Measurements from ENCODE around the gene GAB1. TPM values are rescaled to one million over a fixed set of nuclear protein-coding genes. Genes with fewer than 3 reads are reported as not detected.

The GAB1 gene
- total and polyA plus RNA-seq, 11 donors = 15.3 to 130 (median 80.4) TPM

DNA sequence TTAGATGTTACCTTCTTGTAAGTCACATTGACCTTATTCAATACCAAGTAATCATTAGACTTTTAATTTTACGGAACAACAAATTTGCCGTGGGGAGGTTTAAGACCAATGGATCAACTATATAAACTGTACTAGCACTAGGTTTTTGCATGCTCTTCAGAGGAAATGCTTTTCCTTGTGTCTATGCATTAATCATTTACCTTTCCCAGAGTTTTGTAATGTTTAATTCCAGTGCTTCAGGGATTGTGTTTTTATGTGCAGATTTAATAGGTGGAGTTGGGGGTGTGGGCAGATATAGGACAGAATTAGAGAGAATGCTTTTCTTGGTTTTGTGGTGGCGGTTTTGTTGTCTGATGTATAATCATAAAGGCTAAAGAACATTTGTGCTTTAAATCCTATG lies 100.8 kb downstream of the GAB1 start:
- H3K4me1 ChIP-seq = peaks cover 0 to 29% (median 12%) of the 10 kb centered on the region in 12 donors
- H3K4me3 ChIP-seq = no peak overlapping the region
- TF ChIP-seq, protein P1, sequence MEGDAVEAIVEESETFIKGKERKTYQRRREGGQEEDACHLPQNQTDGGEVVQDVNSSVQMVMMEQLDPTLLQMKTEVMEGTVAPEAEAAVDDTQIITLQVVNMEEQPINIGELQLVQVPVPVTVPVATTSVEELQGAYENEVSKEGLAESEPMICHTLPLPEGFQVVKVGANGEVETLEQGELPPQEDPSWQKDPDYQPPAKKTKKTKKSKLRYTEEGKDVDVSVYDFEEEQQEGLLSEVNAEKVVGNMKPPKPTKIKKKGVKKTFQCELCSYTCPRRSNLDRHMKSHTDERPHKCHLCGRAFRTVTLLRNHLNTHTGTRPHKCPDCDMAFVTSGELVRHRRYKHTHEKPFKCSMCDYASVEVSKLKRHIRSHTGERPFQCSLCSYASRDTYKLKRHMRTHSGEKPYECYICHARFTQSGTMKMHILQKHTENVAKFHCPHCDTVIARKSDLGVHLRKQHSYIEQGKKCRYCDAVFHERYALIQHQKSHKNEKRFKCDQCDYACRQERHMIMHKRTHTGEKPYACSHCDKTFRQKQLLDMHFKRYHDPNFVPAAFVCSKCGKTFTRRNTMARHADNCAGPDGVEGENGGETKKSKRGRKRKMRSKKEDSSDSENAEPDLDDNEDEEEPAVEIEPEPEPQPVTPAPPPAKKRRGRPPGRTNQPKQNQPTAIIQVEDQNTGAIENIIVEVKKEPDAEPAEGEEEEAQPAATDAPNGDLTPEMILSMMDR (IDR thresholded peaks at IDR 0.05) = no peak
- TF ChIP-seq POLR2A (IDR thresholded peaks at IDR 0.05) = no peak
- intact Hi-C loops (cut with DNase I) = no loop called here
- H3K9me3 ChIP-seq = no peaks in the 10 kb centered on the region
- WGBS, 4 donors = 91 to 98% (median 95%) methylated on average over 3 of the region's 3 CpGs
- ATAC-seq (no peak), DNase-seq (no peak)
- H3K36me3 ChIP-seq = peaks cover 0 to 89% (median 20%) of the 10 kb centered on the region in 9 donors
- no peak overlapping the region for H3K27ac ChIP-seq
- no peaks in the 10 kb centered on the region for H3K27me3 ChIP-seq

DNA sequence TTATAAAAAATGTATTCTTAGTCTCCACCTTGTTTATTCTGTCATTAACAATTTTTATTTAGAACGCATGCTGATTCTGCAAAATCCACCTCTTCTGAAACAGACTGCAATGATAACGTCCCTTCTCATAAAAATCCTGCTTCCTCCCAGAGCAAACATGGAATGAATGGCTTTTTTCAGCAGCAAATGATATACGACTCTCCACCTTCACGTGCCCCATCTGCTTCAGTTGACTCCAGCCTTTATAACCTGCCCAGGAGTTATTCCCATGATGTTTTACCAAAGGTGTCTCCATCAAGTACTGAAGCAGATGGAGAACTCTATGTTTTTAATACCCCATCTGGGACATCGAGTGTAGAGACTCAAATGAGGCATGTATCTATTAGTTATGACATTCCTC lies 101.3 kb downstream of the GAB1 start:
- no peak overlapping the region for H3K27ac ChIP-seq
- no peaks in the 10 kb centered on the region for H3K27me3 ChIP-seq
- TF ChIP-seq, protein P1 (IDR thresholded peaks at IDR 0.05) = no peak
- no peak for TF ChIP-seq POLR2A (IDR thresholded peaks at IDR 0.05)
- intact Hi-C loops (cut with DNase I) = no loop called here
- ATAC-seq (no peak), DNase-seq (no peak)
- H3K4me1 ChIP-seq = peaks cover 0 to 27% (median 12%) of the 10 kb centered on the region in 12 donors
- peaks cover 0 to 89% (median 20%) of the 10 kb centered on the region in 9 donors for H3K36me3 ChIP-seq
- no peak overlapping the region for H3K4me3 ChIP-seq
- no peaks in the 10 kb centered on the region for H3K9me3 ChIP-seq
- WGBS, 4 donors = 83 to 87% (median 86%) methylated on average over 5 of the region's 5 CpGs

DNA sequence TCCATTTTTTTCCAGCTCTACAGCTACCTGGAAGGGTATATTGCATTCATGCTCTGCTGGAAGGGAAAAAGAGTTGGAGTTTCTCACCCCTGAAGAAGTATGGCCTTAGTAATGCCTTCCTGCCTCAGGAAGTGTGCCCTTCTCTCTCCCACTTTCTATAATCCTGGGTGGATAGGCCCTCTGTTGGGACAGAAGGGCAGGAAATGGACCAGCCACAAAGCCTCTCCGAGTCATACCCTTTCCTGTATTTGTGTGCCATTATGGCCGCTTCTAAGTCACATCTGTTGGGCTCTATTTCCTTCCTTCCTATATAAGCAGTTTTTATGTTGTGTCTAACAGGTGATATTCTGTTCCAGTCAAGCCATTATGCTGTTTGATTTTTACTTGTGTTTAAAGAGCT lies 102.0 kb downstream of the GAB1 start:
- H3K4me1 ChIP-seq = peaks cover 0 to 32% (median 15%) of the 10 kb centered on the region in 12 donors
- ATAC-seq (no peak), DNase-seq (no peak)
- no peak overlapping the region for H3K27ac ChIP-seq
- intact Hi-C loops (cut with DNase I) = no loop called here
- no peaks in the 10 kb centered on the region for H3K9me3 ChIP-seq
- TF ChIP-seq POLR2A (IDR thresholded peaks at IDR 0.05) = no peak
- TF ChIP-seq, protein P1 (IDR thresholded peaks at IDR 0.05) = no peak
- H3K27me3 ChIP-seq = no peaks in the 10 kb centered on the region
- no peak overlapping the region for H3K4me3 ChIP-seq
- 63 to 84% (median 70%) methylated on average over 2 of the region's 2 CpGs for WGBS, 4 donors
- peaks cover 0 to 82% (median 17%) of the 10 kb centered on the region in 9 donors for H3K36me3 ChIP-seq

DNA sequence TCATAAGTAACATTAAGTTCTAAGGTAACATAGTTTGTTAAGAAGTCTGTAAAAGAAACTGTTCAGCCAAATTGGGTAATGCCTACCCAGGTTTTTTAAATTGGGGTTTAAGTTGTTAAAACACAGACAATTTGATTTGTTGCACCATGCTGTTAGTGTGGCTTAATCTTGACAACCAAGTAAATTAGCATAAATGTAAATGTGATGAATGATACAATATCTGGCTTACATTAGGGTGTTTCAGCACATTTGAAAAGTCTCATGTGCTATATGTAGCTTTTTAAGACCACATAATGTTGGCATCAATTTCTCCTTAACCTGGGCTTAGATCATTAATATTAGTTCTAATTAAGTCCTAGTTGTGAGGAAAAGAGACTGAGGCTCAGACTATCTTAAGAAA lies 104.4 kb downstream of the GAB1 start:
- peaks cover 0 to 39% (median 19%) of the 10 kb centered on the region in 12 donors for H3K4me1 ChIP-seq
- no peak for ATAC-seq
- peaks cover 0 to 63% (median 17%) of the 10 kb centered on the region in 9 donors for H3K36me3 ChIP-seq
- intact Hi-C loops (cut with DNase I) = no loop called here
- peak overlapping the region in 1 of 12 donors; percentile 9 for H3K27ac ChIP-seq
- no peaks in the 10 kb centered on the region for H3K9me3 ChIP-seq
- no peaks in the 10 kb centered on the region for H3K27me3 ChIP-seq
- TF ChIP-seq, protein P1 (IDR thresholded peaks at IDR 0.05) = no peak
- no peak for TF ChIP-seq POLR2A (IDR thresholded peaks at IDR 0.05)
- DNase-seq = no peak
- H3K4me3 ChIP-seq = no peak overlapping the region

Data from heart left ventricle (tissue), 16 donors.